DND-41 (cell line): ENCODE measurements around the gene CCL27.
A peak's percentile ranks its signal among the peaks of the same experiment; 100 is the strongest.

Source experiments
- ATAC-seq: fragments of 200-7000 bp; cut with Tn5 transposase; 3 replicates; pipeline ENCODE4 v1.9.1; 2021; ENCODE audit warnings: low read depth; ENCODE audit not compliant: insufficient read depth
- DNase-seq: peaks from one replicate; pipeline ENCODE4 v3.0.0-alpha.2; 2020
- H2AFZ ChIP-seq: 2 replicates; pipeline ENCODE4 v1.6.0; 2012; ENCODE audit warnings: low read depth, low read length
- H3K27ac ChIP-seq: 2 replicates; pipeline ENCODE4 v1.5.1; 2012; ENCODE audit warnings: low read length, inconsistent platforms
- H3K27me3 ChIP-seq: fragments of 200-600 bp; sonication (generic); 2 replicates; pipeline ENCODE4 v1.6.0; 2012; ENCODE audit warnings: low read length, mild to moderate bottlenecking, inconsistent platforms; ENCODE audit not compliant: insufficient read depth, poor library complexity
- H3K36me3 ChIP-seq: 2 replicates; pipeline ENCODE4 v1.5.1; 2012; ENCODE audit warnings: low read length, inconsistent platforms; ENCODE audit not compliant: insufficient read depth
- H3K4me1 ChIP-seq: 2 replicates; pipeline ENCODE4 v1.5.1; 2012; ENCODE audit warnings: mild to moderate bottlenecking, low read length; ENCODE audit not compliant: insufficient read depth
- H3K4me2 ChIP-seq: 2 replicates; pipeline ENCODE4 v1.6.0; 2012; ENCODE audit warnings: mild to moderate bottlenecking, moderate library complexity, low read length, inconsistent platforms; ENCODE audit not compliant: insufficient read depth
- H3K4me3 ChIP-seq, 2 experiments: fragments of 200-600 bp in 1 of 2; shearing (Covaris generic) in 1 of 2; 2 replicates each; pipeline ENCODE4 v1.5.1; 2012 to 2016; ENCODE audit warnings: inconsistent platforms in 2 of 2, low read length in 2 of 2, mild to moderate bottlenecking in 2 of 2, low read depth in 1 of 2, moderate library complexity in 1 of 2
- H3K79me2 ChIP-seq: 2 replicates; pipeline ENCODE4 v1.6.0; 2012; ENCODE audit warnings: low read length, inconsistent platforms; ENCODE audit not compliant: insufficient read depth
- H3K9ac ChIP-seq: 2 replicates; pipeline ENCODE4 v1.6.0; 2012; ENCODE audit warnings: low read depth, mild to moderate bottlenecking, inconsistent platforms, low read length, moderate library complexity
- H3K9me3 ChIP-seq: 2 replicates; pipeline ENCODE4 v1.5.1; 2012; ENCODE audit warnings: low read length, moderate library complexity, mild to moderate bottlenecking, inconsistent platforms; ENCODE audit not compliant: insufficient read depth, severe bottlenecking
- H4K20me1 ChIP-seq: 2 replicates; pipeline ENCODE4 v1.6.0; 2012; ENCODE audit warnings: low read length; ENCODE audit not compliant: insufficient read depth
- CTCF ChIP-seq: IDR thresholded peaks from 2 replicates; pipeline ENCODE4 v1.5.1; 2012; ENCODE audit warnings: borderline replicate concordance, low read length, moderate library complexity, mild to moderate bottlenecking; ENCODE audit not compliant: poor library complexity, severe bottlenecking; ENCODE audit errors: extremely low read depth
- EZH2 ChIP-seq: IDR thresholded peaks from 3 replicates; pipeline ENCODE4 v1.6.1; 2012; ENCODE audit warnings: borderline replicate concordance, low read depth, mild to moderate bottlenecking, moderate library complexity, low read length, inconsistent platforms; ENCODE audit not compliant: severe bottlenecking

Gene CCL27

DNA sequence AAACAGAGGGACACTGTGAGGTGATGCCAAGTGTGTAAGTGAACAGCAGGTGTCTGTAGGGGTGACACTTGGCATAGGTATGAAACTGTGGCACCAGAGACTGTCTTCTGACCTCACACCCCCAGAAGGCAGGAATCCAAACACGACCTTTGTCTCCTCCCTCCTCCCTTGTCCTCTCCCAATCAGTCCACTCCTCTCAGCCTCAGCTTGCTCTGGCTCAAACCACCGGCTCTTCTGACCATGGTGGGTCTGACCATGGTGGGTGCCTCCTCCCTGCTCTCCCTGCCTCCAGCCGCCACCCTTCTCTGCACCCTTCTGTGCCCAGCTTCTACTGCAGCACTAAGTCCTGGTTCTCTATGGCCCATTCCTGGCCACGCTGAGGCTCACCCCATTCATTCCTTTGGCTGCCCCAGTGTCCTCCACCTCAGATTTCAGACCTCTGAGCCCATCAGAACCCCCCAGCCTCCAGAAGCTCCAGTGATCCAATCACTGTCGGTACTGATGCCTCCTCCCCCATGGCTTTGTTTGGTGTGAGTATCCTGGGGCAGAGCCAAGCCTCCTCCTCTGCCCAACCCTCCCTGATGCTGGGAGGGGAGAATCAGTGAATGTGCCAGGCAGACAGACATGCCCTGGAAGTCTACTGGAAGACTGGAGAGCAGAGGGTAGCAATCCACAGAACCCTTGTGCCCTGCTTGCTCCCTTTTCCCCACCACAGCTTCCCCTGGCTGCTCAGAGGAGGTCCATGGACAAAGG lies 31.9 kb downstream of the CCL27 start:
- Histone ChIP-seq H3K4me1 (peaks cover 5% of the 10 kb centered on the region), H4K20me1 (peaks cover 12% of the 10 kb centered on the region), H3K9ac (no peak overlapping the region), H3K27ac (no peak overlapping the region), H3K4me3 (no peak overlapping the region), H2AFZ (no peak overlapping the region), H3K27me3 (peaks cover 25% of the 10 kb centered on the region), H3K79me2 (peaks cover 6% of the 10 kb centered on the region), H3K9me3 (no peaks in the 10 kb centered on the region), H3K4me2 (no peak overlapping the region), H3K36me3 (peaks cover 10% of the 10 kb centered on the region)
- ATAC-seq = no peak
- no peak for DNase-seq
- TF ChIP-seq EZH2 (no peak), CTCF (no peak)

- no peak overlapping the region for H3K9ac ChIP-seq
- no peak for ATAC-seq
- no peak overlapping the region for H3K27ac ChIP-seq
- no peak for DNase-seq
- H3K9me3 ChIP-seq = no peaks in the 10 kb centered on the region
- H4K20me1 ChIP-seq = peaks cover 3% of the 10 kb centered on the region; the same call in 1 of the 2 replicates
- no peaks in the 10 kb centered on the region for H3K79me2 ChIP-seq
- no peak overlapping the region for H2AFZ ChIP-seq
- no peak for TF ChIP-seq CTCF
- TF ChIP-seq EZH2 = no peak
- no peak overlapping the region for H3K4me2 ChIP-seq
- no peaks in the 10 kb centered on the region for H3K36me3 ChIP-seq
- peaks cover 25% of the 10 kb centered on the region for H3K27me3 ChIP-seq
- H3K4me3 ChIP-seq = no peak overlapping the region
- H3K4me1 ChIP-seq = no peaks in the 10 kb centered on the region
Observed at GRCh38 chr9:34629491-34629808, 33.0 kb downstream of the CCL27 start.

GRCh38 chr9:34628656-34629490 lies 33.6 kb downstream of the CCL27 start, which contains the start of gene ARID3C:
TSS of gene ARID3C (minus strand) at chr9:34629066. CDS start at chr9:34628014, 1,052 bp downstream.
- Histone ChIP-seq H3K4me3 (no peak within 1 kb of the TSS), H3K9ac (no peak within 1 kb of the TSS), H3K27ac (no peak within 1 kb of the TSS), H3K4me1 (no peaks in the 10 kb centered on the region), H3K9me3 (no peaks in the 10 kb centered on the region), H2AFZ (no peak within 1 kb of the TSS), H3K27me3 (peaks cover 25% of the 10 kb centered on the region), H3K36me3 (no peaks in the 10 kb centered on the region), H3K79me2 (no peaks in the 10 kb centered on the region), H3K4me2 (no peak within 1 kb of the TSS), H4K20me1 (peaks cover 3% of the 10 kb centered on the region; the same call in 1 of the 2 replicates)
- ATAC-seq (peak; percentile 29; the same call in 1 of the 3 replicates), DNase-seq (no peak)
- TF ChIP-seq CTCF = no peak
- TF ChIP-seq EZH2 = no peak
